Type B pancreatic cell (in vitro differentiated cells): ENCODE results near the gene PTRH1. TPM values are rescaled to one million over a fixed set of nuclear protein-coding genes. Genes with fewer than 3 reads are reported as not detected.
A peak's percentile ranks its signal among the peaks of the same experiment; 100 is the strongest.

Experiments used
- DNase-seq: peaks from one replicate; pipeline ENCODE4 v3.0.0; 2021; ENCODE audit warnings: mixed read lengths; ENCODE audit not compliant: unreplicated experiment; ENCODE audit errors: extremely low spot score
- H3K27ac Mint-ChIP-seq: 2 replicates; pipeline ENCODE4 v1.8.0; 2021; ENCODE audit warnings: mild to moderate bottlenecking, mixed read lengths
- H3K27me3 Mint-ChIP-seq: 2 replicates; pipeline ENCODE4 v1.8.0; 2021; ENCODE audit warnings: mixed read lengths
- H3K36me3 Mint-ChIP-seq: 2 replicates; pipeline ENCODE4 v1.8.0; 2021; ENCODE audit warnings: mixed read lengths
- H3K4me1 Mint-ChIP-seq: one replicate; pipeline ENCODE4 v1.8.0; 2021; ENCODE audit warnings: mixed read lengths; ENCODE audit not compliant: unreplicated experiment
- H3K4me3 Mint-ChIP-seq: 2 replicates; pipeline ENCODE4 v1.8.0; 2021; ENCODE audit warnings: mild to moderate bottlenecking, mixed read lengths
- H3K9me3 Mint-ChIP-seq: 2 replicates; pipeline ENCODE4 v1.8.0; 2021; ENCODE audit warnings: mixed read lengths
- CTCF ChIP-seq: fragments of 200-600 bp; sonication (generic); conservative IDR thresholded peaks from 2 replicates; pipeline ENCODE4 v1.5.0; 2021; ENCODE audit warnings: antibody characterized with exemption, mild to moderate bottlenecking
- total RNA-seq: library from RNA; stranded (reverse); gene quantifications from 2 replicates; pipeline ENCODE4 v1.2.1, GENCODE V29; 2021; ENCODE audit warnings: low replicate concordance

Gene PTRH1
- total RNA-seq, 1 donor from 2014 or later = 13.9 TPM

GRCh38 chr9:127744398-127745110 is 29.1 kb upstream of the PTRH1 start:
- Mint-ChIP-seq H3K36me3 (no peaks in the 10 kb centered on the region), H3K27me3 (peaks cover 11% of the 10 kb centered on the region), H3K27ac (no peak overlapping the region), H3K4me1 (peaks cover 10% of the 10 kb centered on the region), H3K4me3 (no peak overlapping the region), H3K9me3 (no peaks in the 10 kb centered on the region)
- no peak for TF ChIP-seq CTCF
- DNase-seq = no peak

GRCh38 chr9:127742435-127743088 is 27.1 kb upstream of the PTRH1 start:
- no peak for TF ChIP-seq CTCF
- peak; percentile 83 for DNase-seq
- Mint-ChIP-seq H3K4me3 (peak overlapping the region; percentile 84), H3K4me1 (peaks cover 10% of the 10 kb centered on the region), H3K27me3 (peaks cover 11% of the 10 kb centered on the region), H3K36me3 (no peaks in the 10 kb centered on the region), H3K9me3 (no peaks in the 10 kb centered on the region), H3K27ac (peak overlapping the region; percentile 56)

- Mint-ChIP-seq H3K27me3 (peaks cover 11% of the 10 kb centered on the region), H3K4me3 (peak overlapping the region; percentile 84), H3K4me1 (peaks cover 10% of the 10 kb centered on the region), H3K27ac (peak overlapping the region; percentile 56), H3K9me3 (no peaks in the 10 kb centered on the region), H3K36me3 (no peaks in the 10 kb centered on the region)
- no peak for DNase-seq
- TF ChIP-seq CTCF = no peak
Measured at GRCh38 chr9:127741831-127742434, 26.5 kb upstream of the PTRH1 start.

GRCh38 chr9:127739614-127740330 is 24.3 kb upstream of the PTRH1 start:
- H3K27me3 Mint-ChIP-seq = peaks cover 11% of the 10 kb centered on the region
- H3K27ac Mint-ChIP-seq = no peak overlapping the region
- H3K36me3 Mint-ChIP-seq = no peaks in the 10 kb centered on the region
- no peaks in the 10 kb centered on the region for H3K9me3 Mint-ChIP-seq
- peaks cover 15% of the 10 kb centered on the region for H3K4me1 Mint-ChIP-seq
- no peak for DNase-seq
- TF ChIP-seq CTCF = no peak
- H3K4me3 Mint-ChIP-seq = no peak overlapping the region

DNA sequence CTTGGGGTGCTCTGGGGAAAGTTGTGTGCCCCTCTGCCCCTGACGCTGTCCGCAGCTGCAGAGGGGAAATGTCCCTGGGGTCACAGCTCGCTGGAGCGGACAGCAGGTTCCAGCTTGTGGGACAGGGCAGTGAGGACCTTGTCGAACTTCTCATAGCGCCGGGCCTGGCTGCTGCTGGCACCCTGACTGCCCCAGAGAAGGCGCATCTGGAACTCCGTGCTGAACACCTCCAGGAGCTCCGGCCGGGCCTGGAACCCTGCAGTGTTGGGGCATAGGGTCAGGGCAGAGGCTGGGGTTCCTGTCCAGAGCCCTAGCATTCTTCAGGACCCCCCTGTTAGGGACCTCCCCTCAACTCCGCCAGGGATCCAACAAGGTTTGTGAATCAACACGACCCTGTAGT is 23.2 kb upstream of the PTRH1 start:
- no peaks in the 10 kb centered on the region for H3K36me3 Mint-ChIP-seq
- TF ChIP-seq CTCF = no peak
- H3K27ac Mint-ChIP-seq = no peak overlapping the region
- H3K9me3 Mint-ChIP-seq = no peaks in the 10 kb centered on the region
- H3K4me3 Mint-ChIP-seq = no peak overlapping the region
- H3K4me1 Mint-ChIP-seq = peaks cover 20% of the 10 kb centered on the region
- peaks cover 11% of the 10 kb centered on the region for H3K27me3 Mint-ChIP-seq
- no peak for DNase-seq
